HG03354 (cell line): ENCODE measurements around the gene KIF13A.
"Not testable (repeated sequence)": the region's sequence is repeated elsewhere in the genome, so short reads cannot be mapped to it uniquely, and the experiment has no call there.

Experiments used
- ATAC-seq: cut with Tn5 transposase; IDR thresholded peaks from one replicate; pipeline ENCODE4 v1.9.1; 2021; ENCODE audit warnings: mild to moderate bottlenecking; ENCODE audit not compliant: unreplicated experiment, poor library complexity, severe bottlenecking

Gene KIF13A

DNA sequence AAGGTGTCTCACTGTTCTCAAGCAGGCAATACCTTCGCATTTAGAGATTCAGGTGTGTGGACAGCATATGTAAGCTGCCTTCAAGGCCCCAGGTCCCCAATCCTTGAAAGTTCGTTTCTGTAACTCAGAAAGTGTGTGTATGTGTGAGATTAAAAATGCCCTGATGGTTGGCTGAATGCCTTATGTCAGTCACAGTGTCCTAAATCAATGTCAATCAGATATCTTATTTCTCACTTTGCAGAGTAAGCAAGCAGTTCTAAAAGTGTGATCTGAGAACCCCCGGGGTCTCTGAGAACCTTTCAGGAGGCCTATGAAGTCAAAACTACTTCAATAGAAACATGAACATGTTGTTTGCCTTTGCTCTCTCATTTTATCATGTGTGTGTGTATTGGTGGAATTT, 157.5 kb downstream of the KIF13A start:
- ATAC-seq: no peak

DNA sequence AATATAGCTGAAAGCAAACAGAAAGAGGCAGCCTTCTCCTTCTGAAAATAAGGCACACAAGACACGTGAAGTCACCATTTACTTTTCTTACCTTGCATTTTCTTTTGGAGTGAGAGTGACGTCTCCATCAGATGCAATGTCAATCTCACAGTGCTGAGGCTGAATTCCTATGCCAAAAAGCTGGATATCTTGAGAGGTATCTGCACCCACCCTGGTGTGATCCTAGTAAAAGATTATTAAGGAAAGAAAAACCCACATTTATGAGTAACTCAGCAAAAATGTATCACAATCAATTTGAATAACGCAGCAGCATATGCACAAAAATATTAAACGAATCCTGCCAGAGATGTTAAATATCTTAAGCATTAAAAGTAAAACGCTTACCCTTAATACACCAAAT, 159.3 kb downstream of the KIF13A start:
- no peak for ATAC-seq

DNA sequence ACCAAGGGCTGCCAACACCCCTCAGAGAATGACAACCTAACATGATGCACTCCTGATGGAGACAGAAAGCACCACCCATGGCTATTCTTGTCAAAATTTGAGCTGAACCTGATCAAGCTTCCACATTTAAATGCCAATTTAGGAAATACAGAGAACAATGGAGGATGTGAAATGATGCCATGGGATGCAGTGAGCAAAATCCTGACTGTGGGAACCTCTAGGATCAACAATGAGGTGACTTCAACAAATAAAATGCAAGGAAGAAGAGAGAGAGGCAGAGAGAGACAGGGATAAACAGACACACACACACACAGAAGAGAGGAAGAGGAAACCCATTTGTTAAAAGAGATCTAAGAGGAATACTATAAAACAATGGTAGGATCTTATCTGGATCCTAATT, 161.1 kb downstream of the KIF13A start:
- ATAC-seq: no peak

DNA sequence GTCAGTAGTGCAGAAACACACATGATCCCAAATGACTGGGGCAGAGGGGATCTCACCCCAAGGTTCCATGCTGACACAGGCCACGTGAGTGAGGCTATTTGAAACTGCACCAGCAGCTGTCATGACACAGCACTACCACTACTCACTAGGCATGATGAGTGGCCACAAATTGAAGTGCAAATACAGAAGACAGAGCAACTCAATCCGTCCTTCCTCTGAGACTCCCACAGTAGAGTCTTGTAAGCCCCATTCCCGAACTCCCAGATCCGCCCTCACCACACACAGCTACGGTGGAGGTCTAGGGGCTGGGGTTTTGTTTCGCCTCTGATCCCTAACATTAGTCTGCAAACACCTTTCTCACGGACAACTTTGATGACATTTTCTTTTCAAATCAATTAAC, 167.4 kb downstream of the KIF13A start:
- ATAC-seq: no peak

GRCh38 chr6:17817763-17818162, 169.7 kb downstream of the KIF13A start:
- no peak for ATAC-seq

DNA sequence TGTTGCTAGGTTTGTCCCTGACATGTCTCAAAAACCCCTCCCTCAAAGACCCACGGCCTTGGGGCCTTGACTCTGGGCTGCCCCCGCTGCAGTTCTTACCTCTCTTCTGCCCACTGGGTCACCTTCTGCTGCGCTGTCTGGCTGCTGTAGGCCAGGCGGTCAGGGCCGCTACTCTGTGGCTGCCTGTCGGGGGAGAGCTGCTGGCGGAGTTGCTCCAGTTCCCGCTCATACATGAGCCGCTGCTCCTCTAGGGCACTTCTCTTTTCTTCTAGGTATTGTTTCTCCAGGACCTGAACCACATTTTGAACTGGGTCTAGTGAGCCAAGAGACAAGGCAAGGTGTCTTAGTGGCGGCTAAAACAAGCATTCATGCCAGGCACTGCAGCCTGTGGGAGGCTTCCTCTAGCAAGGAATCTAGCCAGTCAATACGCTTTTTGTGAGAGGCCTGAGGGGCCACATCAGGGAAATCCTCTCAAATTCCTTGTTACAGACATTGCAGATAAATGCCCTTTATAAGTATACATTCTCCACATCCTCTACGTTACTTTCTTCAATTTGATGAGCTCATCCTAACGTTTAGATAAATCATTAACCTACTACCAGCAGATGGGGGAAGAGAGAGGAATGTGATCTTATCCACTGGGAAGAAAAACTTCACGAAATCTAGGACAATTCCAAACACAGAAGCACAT, 170.4 kb downstream of the KIF13A start:
- no peak for ATAC-seq

GRCh38 chr6:17813542-17813941, 173.9 kb downstream of the KIF13A start:
- no peak for ATAC-seq

DNA sequence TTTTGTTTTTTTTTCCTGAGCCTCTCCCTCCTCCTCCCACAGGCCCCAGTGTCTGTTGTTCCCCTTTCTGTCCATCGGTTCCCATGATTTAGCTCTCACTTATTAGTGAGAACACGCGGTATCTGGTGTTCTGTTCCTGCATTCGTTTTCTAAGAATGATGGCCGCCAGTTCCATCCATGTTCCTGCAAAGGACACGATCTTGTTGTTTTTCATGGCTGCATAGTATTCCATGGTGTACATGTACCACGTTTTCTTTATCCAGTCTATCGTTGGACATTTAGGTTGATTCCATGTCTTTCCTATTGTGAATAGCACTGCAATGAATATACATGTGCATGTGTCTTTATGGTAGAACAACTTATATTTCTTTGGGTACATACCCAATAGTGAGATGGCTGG, 175.1 kb downstream of the KIF13A start:
- no peak for ATAC-seq

- ATAC-seq: no peak
Measured at GRCh38 chr6:17808609-17809008, 178.8 kb downstream of the KIF13A start.

DNA sequence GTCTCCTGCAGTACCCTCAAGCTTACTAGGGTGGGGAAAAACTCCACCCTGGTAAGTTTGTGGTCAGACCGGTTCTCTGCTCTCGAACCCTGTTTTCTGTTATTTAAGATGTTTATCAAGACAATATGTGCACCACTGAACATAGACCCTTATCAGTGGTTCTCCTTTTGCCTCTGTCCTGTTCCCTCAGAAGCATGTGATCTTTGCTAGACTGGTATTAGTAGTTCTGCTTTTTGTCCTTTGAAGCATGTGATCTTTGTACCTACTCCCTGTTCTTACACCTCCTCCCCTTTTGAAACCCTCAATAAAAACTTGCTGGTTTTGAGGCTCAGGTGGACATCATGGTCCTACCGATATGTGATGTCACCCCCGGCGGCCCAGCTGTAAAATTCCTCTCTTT, 180.0 kb downstream of the KIF13A start:
- ATAC-seq: not testable (repeated sequence)

DNA sequence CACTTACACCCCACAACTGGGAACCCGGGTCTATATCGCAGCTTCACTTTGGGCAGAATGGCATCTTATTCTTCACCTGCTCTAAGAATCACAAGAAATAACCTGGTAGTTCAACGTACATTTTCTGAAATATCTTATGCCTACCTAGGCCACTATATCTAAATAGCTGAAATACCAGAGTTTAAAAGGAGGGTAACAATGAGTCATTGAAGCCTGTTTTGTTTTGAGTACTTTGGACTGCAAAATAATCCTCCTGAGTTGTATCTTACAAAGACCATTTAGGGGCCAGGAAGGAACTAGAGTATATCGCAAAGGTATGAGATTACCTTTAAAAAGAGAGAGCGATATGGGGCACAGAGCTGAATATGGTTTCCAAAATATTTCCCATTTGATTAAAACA, 184.0 kb downstream of the KIF13A start:
- ATAC-seq: no peak

GRCh38 chr6:17798477-17799154, 188.8 kb downstream of the KIF13A start:
- ATAC-seq: no peak

GRCh38 chr6:17790489-17790888, 196.9 kb downstream of the KIF13A start:
- no peak for ATAC-seq

DNA sequence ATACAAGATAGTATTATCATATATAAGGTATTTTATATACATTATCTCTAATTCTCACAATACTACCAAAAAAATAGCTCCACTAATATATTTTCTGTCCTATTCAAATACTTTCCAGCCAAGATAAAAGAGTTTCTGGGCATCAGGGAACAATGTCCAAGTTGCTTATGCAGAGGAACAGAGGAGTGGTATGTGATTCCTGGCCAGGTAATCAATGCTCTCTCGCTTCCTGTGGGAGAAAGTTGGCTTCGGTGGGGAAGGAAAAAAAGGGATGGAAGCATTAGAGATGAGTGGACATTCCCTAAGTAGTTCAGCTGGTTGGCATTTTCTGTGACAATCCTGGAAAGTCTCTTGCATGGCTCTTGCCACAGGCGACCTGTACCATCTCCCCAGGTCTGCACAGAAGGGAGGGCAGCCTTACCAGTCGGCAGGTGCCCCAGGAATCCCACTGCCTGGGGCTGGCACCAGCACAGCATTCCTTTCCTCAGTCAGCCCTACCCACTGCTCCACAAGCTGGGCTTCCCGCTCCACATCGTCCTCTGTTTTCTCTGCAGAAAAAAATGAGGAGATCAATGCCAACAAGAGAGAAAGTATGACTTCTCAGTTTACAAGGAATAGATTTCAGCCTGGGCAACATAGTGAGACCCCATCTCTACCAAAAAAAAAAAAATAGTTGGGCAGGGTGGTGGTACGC, 202.2 kb downstream of the KIF13A start:
- ATAC-seq: no peak

GRCh38 chr6:17780061-17780460, 207.4 kb downstream of the KIF13A start:
- ATAC-seq: no peak

DNA sequence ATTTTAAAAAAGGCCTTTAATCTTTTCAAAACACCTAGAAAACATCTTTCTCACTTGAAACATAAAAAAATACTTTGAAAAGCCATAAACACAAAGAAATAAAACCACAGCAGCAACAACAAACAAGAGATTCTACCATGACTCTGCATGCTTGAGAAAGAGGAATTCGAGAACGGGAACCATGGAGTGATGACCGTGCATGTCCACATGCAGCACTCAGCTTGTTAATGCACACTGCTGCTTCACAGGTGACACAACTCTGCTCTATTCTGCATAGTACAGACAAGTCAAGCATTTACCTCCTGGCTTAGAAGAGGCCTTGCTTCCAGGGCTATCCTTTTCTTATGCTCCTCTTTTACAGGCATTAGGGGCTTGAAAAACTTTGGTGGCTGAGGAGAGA, 215.8 kb downstream of the KIF13A start:
- no peak for ATAC-seq

GRCh38 chr6:17768881-17769280, 218.6 kb downstream of the KIF13A start:
- ATAC-seq: no peak

- ATAC-seq: no peak
Measured at GRCh38 chr6:17768388-17768787, 219.0 kb downstream of the KIF13A start.

DNA sequence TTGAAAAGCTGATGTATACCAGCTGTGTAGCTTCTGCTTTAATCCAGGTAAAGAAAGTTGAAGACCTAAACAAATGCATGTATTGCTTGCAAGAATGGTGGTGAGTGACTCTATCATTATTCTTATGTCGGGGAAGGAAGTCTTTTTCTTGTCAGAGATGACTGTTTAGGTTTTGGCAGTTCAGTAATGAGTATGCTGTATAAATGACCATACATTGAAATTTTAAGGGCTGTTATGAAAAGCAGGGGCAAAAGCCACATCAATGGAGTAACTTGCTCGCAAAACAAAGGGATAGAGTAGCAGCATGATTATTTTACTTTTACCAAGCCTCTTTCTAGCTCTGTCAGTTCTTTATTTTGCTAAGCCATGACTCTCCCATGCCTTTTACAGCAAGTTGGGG, 224.8 kb downstream of the KIF13A start:
- ATAC-seq: no peak

DNA sequence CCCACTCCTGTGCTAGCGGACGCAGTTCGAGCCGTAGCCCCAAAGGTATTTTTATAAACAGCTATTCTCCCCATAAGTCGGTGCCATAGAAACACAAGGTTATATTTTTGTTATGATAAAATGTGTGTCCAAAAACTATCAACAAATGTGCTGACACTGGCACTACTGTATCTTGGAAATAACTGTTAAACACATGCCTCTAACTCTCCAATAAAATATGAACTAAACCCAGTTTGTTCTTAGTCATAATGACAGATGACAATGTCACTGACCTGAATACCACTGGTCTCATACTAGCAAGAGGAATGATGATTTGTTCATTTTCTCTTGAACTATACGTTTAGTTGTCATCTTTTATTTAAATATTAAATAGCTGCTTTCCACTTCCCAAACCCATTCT, 229.3 kb downstream of the KIF13A start:
- no peak for ATAC-seq

DNA sequence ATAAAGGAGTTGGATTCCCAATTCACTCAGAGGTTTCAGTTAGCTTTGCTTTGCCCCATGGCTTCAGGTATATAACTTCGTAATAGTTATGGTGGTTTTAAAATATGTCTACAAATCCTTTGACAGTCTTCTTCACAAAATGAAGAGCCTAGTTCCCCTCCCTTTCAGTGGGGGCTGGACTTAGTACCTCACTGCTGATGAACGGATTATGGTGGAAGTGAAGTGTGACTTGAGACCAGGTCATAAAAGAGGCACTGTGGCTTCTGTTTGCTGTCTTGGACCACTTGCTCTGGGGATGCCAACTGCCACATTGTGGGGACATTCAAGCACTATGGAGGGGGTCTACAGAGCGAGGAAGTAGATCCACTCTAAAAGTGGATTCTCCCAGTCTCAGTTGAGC, 233.2 kb downstream of the KIF13A start:
- ATAC-seq: no peak
